HG03460 (cell line): ENCODE results near the gene PTPRK.
"Not testable (repeated sequence)": the region's sequence is repeated elsewhere in the genome, so short reads cannot be mapped to it uniquely, and the experiment has no call there.

ENCODE experiments used
- ATAC-seq: cut with Tn5 transposase; IDR thresholded peaks from one replicate; pipeline ENCODE4 v1.9.1; 2021; ENCODE audit not compliant: unreplicated experiment

PTPRK gene

GRCh38 chr6:128046033-128046432 is 474.4 kb downstream of the PTPRK start:
- no peak for ATAC-seq

GRCh38 chr6:128039543-128039942 is 480.9 kb downstream of the PTPRK start:
- ATAC-seq, result no peak

- no peak for ATAC-seq
Observed at GRCh38 chr6:128036808-128037570, 483.4 kb downstream of the PTPRK start.

- no peak for ATAC-seq
Observed at GRCh38 chr6:128033156-128033555, 487.2 kb downstream of the PTPRK start.

- no peak for ATAC-seq
Observed at GRCh38 chr6:128032042-128032441, 488.4 kb downstream of the PTPRK start.

GRCh38 chr6:128029826-128030225 is 490.6 kb downstream of the PTPRK start:
- no peak for ATAC-seq

GRCh38 chr6:128028183-128028582 is 492.2 kb downstream of the PTPRK start:
- no peak for ATAC-seq

GRCh38 chr6:128025478-128025877 is 494.9 kb downstream of the PTPRK start:
- ATAC-seq, result no peak

- ATAC-seq, result no peak
Observed at GRCh38 chr6:128024969-128025368, 495.4 kb downstream of the PTPRK start.

GRCh38 chr6:128024046-128024445 is 496.4 kb downstream of the PTPRK start:
- no peak for ATAC-seq

- no peak for ATAC-seq
Observed at GRCh38 chr6:128018821-128019220, 501.6 kb downstream of the PTPRK start.

GRCh38 chr6:128017288-128017687 is 503.1 kb downstream of the PTPRK start:
- ATAC-seq, result no peak

GRCh38 chr6:128007658-128008057 is 512.7 kb downstream of the PTPRK start:
- ATAC-seq, result no peak

GRCh38 chr6:128005009-128005408 is 515.4 kb downstream of the PTPRK start:
- ATAC-seq, result no peak

GRCh38 chr6:128000363-128000762 is 520.0 kb downstream of the PTPRK start:
- no peak for ATAC-seq

- ATAC-seq, result no peak
Observed at GRCh38 chr6:127998985-127999384, 521.4 kb downstream of the PTPRK start.

GRCh38 chr6:127997496-127998164 is 522.8 kb downstream of the PTPRK start:
- ATAC-seq, result no peak

- ATAC-seq, result no peak
Observed at GRCh38 chr6:127996925-127997324, 523.5 kb downstream of the PTPRK start.

GRCh38 chr6:127992144-127992543 is 528.3 kb downstream of the PTPRK start:
- no peak for ATAC-seq

GRCh38 chr6:127990074-127990473 is 530.3 kb downstream of the PTPRK start:
- ATAC-seq, result no peak

GRCh38 chr6:127980996-127981395 is 539.4 kb downstream of the PTPRK start:
- ATAC-seq, result no peak

GRCh38 chr6:127978185-127978584 is 542.2 kb downstream of the PTPRK start:
- not testable (repeated sequence) for ATAC-seq

GRCh38 chr6:127976796-127977195 is 543.6 kb downstream of the PTPRK start:
- no peak for ATAC-seq
